A549 (cell line): ENCODE results near the gene STING1. TPM values are rescaled to one million over a fixed set of nuclear protein-coding genes. Genes with fewer than 3 reads are reported as not detected.
"Not testable (repeated sequence)": the region's sequence is repeated elsewhere in the genome, so short reads cannot be mapped to it uniquely, and the experiment has no call there.

Experiments
- ATAC-seq, 2 experiments: fragments of 200-7000 bp in 1 of 2; fragments of >200 bp in 1 of 2; cut with Nextera tagmentation in 1 of 2; cut with Tn5 transposase in 1 of 2; 3 replicates each; pipeline versions ENCODE4 v1.8.0 to v1.9.1; 2018 to 2020; ENCODE audit warnings: mild to moderate bottlenecking in 1 of 2, moderate library complexity in 1 of 2
- CTCF ChIA-PET: fragments of 300-600 bp; sonication (Branson Sonifier 250); formaldehyde crosslinking; extraction: SDS; loops from one replicate; lab custom pipeline; 2021; ENCODE audit warnings: antibody characterized with exemption, inconsistent platforms; lab: Yijun Ruan, JAX
- POLR2A ChIA-PET: fragments of 350-600 bp; formaldehyde crosslinking; extraction: SDS; loops from one replicate; lab custom pipeline; 2021; ENCODE audit warnings: antibody characterized with exemption, inconsistent platforms; lab: Yijun Ruan, JAX
- DNase-seq, 2 experiments: peaks; one replicate each; pipeline versions ENCODE4 v3.0.0 to v3.0.0-alpha.2; 2011 to 2016; ENCODE audit warnings: low read depth in 1 of 2, low spot score in 1 of 2
- FAIRE-seq: peaks from 2 replicates; lab custom pipeline; 2011; peaks lifted over from hg19 to GRCh38; lab: Jason Lieb, UNC
- H3K27ac ChIP-seq, 2 experiments: fragments of >200 bp; sonication (Bioruptor Twin); formaldehyde crosslinking; 3 replicates each; pipeline ENCODE4 v1.5.1; 2016 to 2017
- H3K4me1 ChIP-seq: fragments of >200 bp; sonication (Bioruptor Twin); formaldehyde crosslinking; 3 replicates; pipeline ENCODE4 v1.6.1; 2016
- H3K4me2 ChIP-seq: fragments of >200 bp; sonication (Bioruptor Twin); formaldehyde crosslinking; 3 replicates; pipeline ENCODE4 v1.6.1; 2016
- H3K4me3 ChIP-seq: fragments of >200 bp; sonication (Bioruptor Twin); formaldehyde crosslinking; 3 replicates; pipeline ENCODE4 v1.5.1; 2016
- H3K9me3 ChIP-seq: fragments of >200 bp; sonication (Bioruptor Twin); formaldehyde crosslinking; 3 replicates; pipeline ENCODE4 v1.6.1; 2016
- CBX2 ChIP-seq: fragments of 200-600 bp; sonication (generic); IDR thresholded peaks from 2 replicates; pipeline ENCODE4 v1.6.1; 2016; ENCODE audit warnings: low read depth, mild to moderate bottlenecking, borderline replicate concordance
- CBX8 ChIP-seq: fragments of 200-600 bp; sonication (generic); IDR thresholded peaks from 2 replicates; pipeline ENCODE4 v1.6.1; 2016
- CEBPB ChIP-seq, 2 experiments: fragments of >200 bp in 1 of 2; sonication (Bioruptor Twin) in 1 of 2; formaldehyde crosslinking in 1 of 2; IDR thresholded peaks; 2 replicates each; pipeline ENCODE4 v1.6.1; 2012 to 2016
- CTCF ChIP-seq: fragments of >200 bp; sonication (Bioruptor Twin); formaldehyde crosslinking; IDR thresholded peaks from 3 replicates; pipeline ENCODE4 v1.5.1; 2016
- E2F6 ChIP-seq: IDR thresholded peaks from 2 replicates; pipeline ENCODE4 v1.6.1; 2012; ENCODE audit warnings: low read depth, borderline replicate concordance
- ELK1 ChIP-seq: fragments of 150-350 bp; IDR thresholded peaks from 2 replicates; pipeline ENCODE4 v1.6.1; 2014; ENCODE audit warnings: low read depth, mild to moderate bottlenecking, low read length
- EP300 ChIP-seq, 2 experiments: fragments of >200 bp; sonication (Bioruptor Twin); formaldehyde crosslinking; IDR thresholded peaks; 2 replicates in 1 of 2; 3 replicates in 1 of 2; pipeline ENCODE4 v1.6.1; 2016 to 2017
- ESRRA ChIP-seq: fragments of 150-350 bp; IDR thresholded peaks from 2 replicates; pipeline ENCODE4 v1.6.1; 2014; ENCODE audit warnings: mild to moderate bottlenecking, low read length, borderline replicate concordance
- FOXS1 ChIP-seq: fragments of 250-450 bp; sonication (Bioruptor Pico); IDR thresholded peaks from 2 replicates; pipeline ENCODE4 v1.5.0; 2020; ENCODE audit warnings: mild to moderate bottlenecking, moderate library complexity
- HDAC2 ChIP-seq: fragments of 200-600 bp; sonication (generic); IDR thresholded peaks from 2 replicates; pipeline ENCODE4 v1.6.1; 2016
- JUN ChIP-seq, 2 experiments: fragments of >200 bp; sonication (Bioruptor Twin); formaldehyde crosslinking; IDR thresholded peaks; 2 replicates in 1 of 2; 3 replicates in 1 of 2; pipeline ENCODE4 v1.6.1; 2016 to 2017
- JUNB ChIP-seq: fragments of >200 bp; sonication (Bioruptor Twin); formaldehyde crosslinking; IDR thresholded peaks from 2 replicates; pipeline ENCODE4 v1.6.1; 2016
- MAX ChIP-seq: IDR thresholded peaks from 2 replicates; pipeline ENCODE4 v1.6.1; 2012
- NFE2L2 ChIP-seq: fragments of 150-350 bp; conservative IDR thresholded peaks from 2 replicates; pipeline ENCODE4 v1.6.1; 2014; ENCODE audit warnings: low read length
- POLR2A ChIP-seq: IDR thresholded peaks from 2 replicates; pipeline ENCODE4 v1.6.1; 2012; ENCODE audit warnings: mild to moderate bottlenecking, low read length
- RFX5 ChIP-seq: fragments of 450-650 bp; IDR thresholded peaks from 2 replicates; pipeline ENCODE4 v1.7.1; 2014; ENCODE audit warnings: antibody characterized with exemption, mild to moderate bottlenecking, moderate library complexity
- RNF2 ChIP-seq: fragments of 200-600 bp; sonication (generic); IDR thresholded peaks from 2 replicates; pipeline ENCODE4 v1.6.1; 2016; ENCODE audit warnings: low read depth, mild to moderate bottlenecking, antibody characterized with exemption, moderate library complexity, borderline replicate concordance
- SREBF2 ChIP-seq: fragments of 450-650 bp; IDR thresholded peaks from 2 replicates; pipeline ENCODE4 v1.6.1; 2014; ENCODE audit warnings: mild to moderate bottlenecking, moderate library complexity
- ZFP36 ChIP-seq: fragments of 450-650 bp; IDR thresholded peaks from 2 replicates; pipeline ENCODE4 v1.6.1; 2014; ENCODE audit warnings: borderline replicate concordance; ENCODE audit not compliant: partially characterized antibody
- WGBS: methylation state at CpG from one replicate; pipeline ENCODE4 v1.1.6; 2017; ENCODE audit errors: missing lambda C conversion rate; 5-methylcytosine and 5-hydroxymethylcytosine counted together
- polyA plus RNA-seq, 4 experiments: library from polyadenylated mRNA; depleted of rRNA in 3 of 4; stranded (reverse); fragments of >200 nt; fragmentation: RNase III in 1 of 4; extraction: RNeasy Plus Mini Kit Qiagen cat#74134 plus additional on column Dnase treatment in 1 of 4; gene quantifications; 2 replicates in 3 of 4; 3 replicates in 1 of 4; pipeline ENCODE4 v1.2.3, GENCODE V29; 2011 to 2017

STING1 gene
- polyA plus RNA-seq, 2 of the 4 experiments (the other 2 are of a cell fraction): 0.72 to 0.92 TPM

DNA sequence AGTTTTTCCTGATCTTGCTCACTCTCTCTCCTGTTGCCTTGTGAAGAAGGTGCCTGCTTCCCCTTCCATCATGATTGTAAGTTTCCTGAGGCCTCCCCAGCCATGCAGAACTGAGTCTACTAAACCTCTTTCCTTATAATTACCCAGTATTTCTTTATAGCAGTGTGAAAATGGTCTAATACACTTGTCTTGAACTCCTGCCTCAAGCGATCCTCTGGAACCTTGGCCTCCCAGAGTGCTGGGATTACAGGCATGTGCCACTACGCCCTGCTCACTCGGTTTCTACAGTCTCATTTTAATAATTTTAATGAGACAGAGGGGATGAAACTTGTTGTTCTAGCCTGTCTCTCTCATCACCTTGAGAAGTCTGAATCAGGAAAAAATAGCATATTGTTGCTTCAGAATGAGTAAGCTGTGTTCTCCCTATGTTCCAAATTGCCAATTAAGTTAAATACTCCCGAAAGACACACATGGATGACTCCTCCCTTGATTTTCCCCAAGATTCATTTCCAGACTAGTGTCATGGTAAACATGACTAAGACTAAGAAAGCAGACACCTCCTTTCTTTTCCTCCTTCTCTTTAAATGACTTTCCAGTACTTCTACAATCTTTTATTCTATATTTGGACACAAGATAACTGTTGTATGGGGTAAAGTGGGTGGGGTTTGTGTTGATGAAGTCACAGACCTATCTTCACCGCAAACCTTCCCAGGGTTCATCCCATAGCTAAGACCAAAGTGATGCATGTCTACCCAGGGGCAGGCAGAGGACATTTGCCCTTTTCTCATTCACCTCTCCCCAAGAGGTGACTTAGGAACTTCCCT is 35.4 kb downstream of the STING1 start (continued):
- TF ChIP-seq RFX5 (no peak), POLR2A (no peak), ELK1 (no peak)

GRCh38 chr5:139445325-139446170 is 37.0 kb downstream of the STING1 start:
- ATAC-seq: no peak; a peak in 1 of 6 replicates
- ChIA-PET POLR2A (no interaction called here), CTCF (interaction anchor here (0.6 to 4.4 kb wide), 2 partner anchors 16 to 68 kb away, joined by 3 to 26 read pairs; no protein-coding TSS in a partner anchor)
- Histone ChIP-seq H3K4me2 (no peak overlapping the region), H3K9me3 (no peaks in the 10 kb centered on the region), H3K4me1 (no peaks in the 10 kb centered on the region), H3K27ac (no peak overlapping the region), H3K4me3 (no peak overlapping the region)
- TF ChIP-seq CBX2: no peak
- no peak for TF ChIP-seq CBX8
- TF ChIP-seq ZFP36: no peak
- TF ChIP-seq MAX: no peak
- TF ChIP-seq JUNB: no peak
- TF ChIP-seq HDAC2: no peak
- TF ChIP-seq CEBPB (IDR thresholded peaks at IDR 0.05): no peak
- 52% methylated on average over 7 of the region's 7 CpGs for WGBS
- FAIRE-seq: no peak
- DNase-seq: no peak

DNA sequence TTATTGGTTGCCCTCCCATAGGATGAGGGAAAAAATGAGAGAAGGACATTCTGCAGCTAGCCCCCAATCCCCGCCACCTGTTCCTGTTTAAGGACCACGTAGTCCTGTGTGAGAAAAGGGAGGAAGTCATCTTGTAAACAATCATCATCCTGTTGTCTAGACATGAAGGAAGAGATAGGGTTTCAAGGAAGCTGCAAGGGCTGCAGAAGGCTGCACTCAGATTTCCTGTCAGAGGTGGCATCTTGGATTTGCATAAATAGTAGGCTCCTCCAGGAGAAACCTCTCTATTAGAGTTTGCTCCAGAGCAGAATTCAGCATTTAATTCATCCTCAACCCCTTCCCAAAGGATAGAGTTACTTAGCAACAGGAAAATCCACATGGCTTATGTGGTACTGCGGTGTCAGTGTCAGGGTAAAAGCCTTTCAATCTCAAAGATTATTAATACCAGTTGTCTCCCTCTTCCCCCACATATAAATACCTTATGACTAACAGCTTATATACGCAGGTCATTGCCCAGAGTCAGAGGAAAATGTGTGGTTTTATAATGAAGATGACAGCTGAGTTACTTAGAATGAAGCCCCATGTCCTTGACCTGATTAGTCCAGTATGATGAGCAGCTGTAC is 38.6 kb downstream of the STING1 start:
- Histone ChIP-seq H3K4me1 (peaks cover 4% of the 10 kb centered on the region; the same call in 1 of the 3 replicates), H3K27ac (no peak overlapping the region), H3K4me3 (no peak overlapping the region), H3K9me3 (no peaks in the 10 kb centered on the region), H3K4me2 (no peak overlapping the region)
- POLR2A ChIA-PET: no interaction called here
- 49% methylated on average over 4 of the region's 4 CpGs for WGBS
- ATAC-seq (no peak), FAIRE-seq (no peak), DNase-seq (no peak)
- CTCF ChIA-PET: interaction anchor here (1.7 to 4.4 kb wide), 2 partner anchors 22 to 70 kb away, joined by 6 to 26 read pairs; no protein-coding TSS in a partner anchor
- no peak for TF ChIP-seq CBX8
- TF ChIP-seq ELK1: no peak
- no peak for TF ChIP-seq EP300 (IDR thresholded peaks at IDR 0.05)
- no peak for TF ChIP-seq E2F6
- TF ChIP-seq SREBF2: no peak
- no peak for TF ChIP-seq JUN (IDR thresholded peaks at IDR 0.05)
- TF ChIP-seq MAX: no peak
- TF ChIP-seq ESRRA: no peak
- TF ChIP-seq NFE2L2: no peak
- no peak for TF ChIP-seq FOXS1 (CRISPR knock-in tag)
- TF ChIP-seq CTCF: no peak
- TF ChIP-seq RNF2: no peak

- CTCF ChIA-PET: interaction anchor here (3.0 to 8.4 kb wide), 3 partner anchors 18 to 73 kb away, joined by 12 to 88 read pairs (median 15); no protein-coding TSS in a partner anchor
- not testable (repeated sequence) for FAIRE-seq
Measured at GRCh38 chr5:139440416-139440815, 42.1 kb downstream of the STING1 start.

More at GRCh38 chr5:139440416-139440815, 42.1 kb downstream of the STING1 start:
- H3K9me3 ChIP-seq, POLR2A ChIA-PET, H3K4me3 ChIP-seq, DNase-seq, ATAC-seq, H3K4me1 ChIP-seq, H3K27ac ChIP-seq, H3K4me2 ChIP-seq: not testable (repeated sequence)
- WGBS: 90% methylated on average over 17 of the region's 17 CpGs
